NCI-H345 treated with DMSO at 0.1 percent for 48 hours (cell line): ENCODE data around the gene ZDHHC6.
A peak's percentile ranks its signal among the peaks of the same experiment; 100 is the strongest.
"Not testable (repeated sequence)": the region's sequence is repeated elsewhere in the genome, so short reads cannot be mapped to it uniquely, and the experiment has no call there.

Experiments used
- DNase-seq: peaks from one replicate; lab custom pipeline; 2025; ENCODE audit not compliant: unreplicated experiment; lab: John Stamatoyannopoulos, UW

The ZDHHC6 gene

GRCh38 chr10:112446855-112447619 is at the start of gene ZDHHC6, which contains the start of gene VTI1A:
TSS of gene ZDHHC6 (minus strand) at chr10:112446914. CDS start at chr10:112445436, 1,478 bp downstream.
TSS of gene VTI1A (plus strand) at chr10:112447215. CDS start at chr10:112447374, 159 bp downstream.
- peak; percentile 44 for DNase-seq

- no peak for DNase-seq
These were observed 46.0 kb upstream of the ZDHHC6 start for GRCh38 chr10:112492736-112493135.

GRCh38 chr10:112491144-112491543 is 44.4 kb upstream of the ZDHHC6 start:
- no peak for DNase-seq

GRCh38 chr10:112490545-112490944 is 43.8 kb upstream of the ZDHHC6 start:
- peak; percentile 89 for DNase-seq

GRCh38 chr10:112487964-112488363 is 41.2 kb upstream of the ZDHHC6 start:
- no peak for DNase-seq

GRCh38 chr10:112484399-112484798 is 37.7 kb upstream of the ZDHHC6 start:
- no peak for DNase-seq

GRCh38 chr10:112481602-112482001 is 34.9 kb upstream of the ZDHHC6 start:
- DNase-seq: no peak

GRCh38 chr10:112475575-112476218 is 29.0 kb upstream of the ZDHHC6 start:
- DNase-seq: no peak

GRCh38 chr10:112471878-112472487 is 25.3 kb upstream of the ZDHHC6 start:
- DNase-seq: peak; percentile 20

- no peak for DNase-seq
These were observed 20.9 kb upstream of the ZDHHC6 start for GRCh38 chr10:112467541-112468075.

- no peak for DNase-seq
These were observed 20.1 kb upstream of the ZDHHC6 start for GRCh38 chr10:112466802-112467201.

- no peak for DNase-seq
These were observed 18.7 kb upstream of the ZDHHC6 start for GRCh38 chr10:112465299-112465883.

GRCh38 chr10:112464074-112464473 is 17.4 kb upstream of the ZDHHC6 start:
- not testable (repeated sequence) for DNase-seq

GRCh38 chr10:112461029-112461887 is 14.5 kb upstream of the ZDHHC6 start:
- DNase-seq: no peak

- DNase-seq: no peak
These were observed 13.7 kb upstream of the ZDHHC6 start for GRCh38 chr10:112460366-112460765.

- DNase-seq: no peak
These were observed 9.8 kb upstream of the ZDHHC6 start for GRCh38 chr10:112456533-112456932.

GRCh38 chr10:112454910-112455779 is 8.4 kb upstream of the ZDHHC6 start:
- no peak for DNase-seq

GRCh38 chr10:112448888-112449287 is 2.2 kb upstream of the ZDHHC6 start:
- DNase-seq: no peak

- DNase-seq: no peak
These were observed 860 bp upstream of the ZDHHC6 start for GRCh38 chr10:112447620-112447928.
